HG02588 (cell line): ENCODE results near the gene CLASP1.

ENCODE experiments used
- ATAC-seq: cut with Tn5 transposase; IDR thresholded peaks from one replicate; pipeline ENCODE4 v1.9.1; 2021; ENCODE audit warnings: mild to moderate bottlenecking, moderate library complexity; ENCODE audit not compliant: unreplicated experiment

Gene CLASP1

DNA sequence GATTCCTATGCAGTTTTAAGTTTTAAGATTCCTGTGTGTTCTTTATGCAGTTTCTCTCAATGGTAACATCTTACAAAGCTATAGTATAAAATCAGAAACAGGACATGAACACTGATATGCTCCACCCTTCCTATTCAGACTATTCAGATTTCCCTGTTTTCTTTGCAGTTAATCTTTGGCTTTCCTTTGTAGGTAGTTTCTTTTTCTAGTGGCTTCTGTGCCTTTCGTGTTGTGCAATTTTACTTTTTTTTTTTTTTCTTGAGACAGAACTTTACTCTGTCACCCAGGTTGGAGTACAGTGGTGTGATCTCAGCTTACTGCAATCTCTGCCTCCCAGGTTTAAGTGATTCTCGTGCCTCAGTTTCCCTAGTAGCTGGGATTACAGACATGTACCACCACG lies 213.5 kb downstream of the CLASP1 start:
- no peak for ATAC-seq

GRCh38 chr2:121431214-121431613 lies 218.0 kb downstream of the CLASP1 start:
- no peak for ATAC-seq

DNA sequence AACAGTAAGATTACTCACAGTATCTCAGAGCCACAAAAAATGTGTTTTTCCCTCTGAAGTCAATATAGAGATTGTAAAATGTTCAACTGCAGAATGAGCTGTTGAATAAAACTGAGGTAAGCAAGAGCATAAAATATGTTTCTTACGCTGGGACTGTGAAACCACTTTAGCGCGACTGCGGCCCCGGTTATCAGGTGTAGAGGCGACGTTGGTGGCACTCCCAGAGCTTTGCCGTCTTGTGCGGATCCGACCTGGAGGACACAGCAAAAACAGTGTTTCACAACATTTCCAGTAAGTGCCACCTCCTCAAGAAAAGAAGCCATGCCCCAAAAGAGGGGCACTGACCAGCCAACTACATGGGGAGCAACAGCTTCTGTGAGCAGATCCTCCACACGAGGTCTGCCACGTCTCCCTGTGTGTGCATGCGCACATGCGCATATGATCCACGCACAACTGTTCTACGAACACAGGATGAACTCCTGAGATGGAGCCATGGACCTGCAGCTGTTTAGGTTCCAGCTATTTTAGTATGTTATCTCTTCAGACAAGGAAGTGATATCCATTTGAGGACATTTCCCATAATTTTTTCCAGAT lies 219.2 kb downstream of the CLASP1 start:
- ATAC-seq: no peak

- no peak for ATAC-seq
Measured at GRCh38 chr2:121429119-121429903, 220.0 kb downstream of the CLASP1 start.

DNA sequence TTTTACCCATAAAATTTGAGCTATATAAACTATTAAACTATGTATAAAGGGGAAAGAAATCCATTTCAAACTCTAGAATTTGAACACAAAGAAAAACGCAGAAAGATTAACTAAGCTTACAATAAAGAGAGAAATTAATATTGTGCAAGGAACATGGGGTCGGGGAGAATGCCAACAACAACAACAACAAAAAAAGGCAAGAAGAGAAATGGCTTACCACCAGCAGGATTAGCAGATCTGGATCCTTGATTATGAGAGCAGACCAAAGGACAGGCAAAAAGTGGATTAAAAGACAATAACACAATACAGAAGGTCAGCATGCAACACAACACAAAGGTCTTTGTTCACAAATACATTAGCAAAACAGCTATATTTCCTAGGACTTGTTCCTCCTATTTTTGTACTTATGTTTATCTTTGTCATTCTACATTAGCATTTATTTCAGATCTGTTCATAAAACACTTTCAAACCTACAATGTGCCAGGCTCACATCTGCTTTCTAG lies 222.0 kb downstream of the CLASP1 start:
- ATAC-seq: no peak

DNA sequence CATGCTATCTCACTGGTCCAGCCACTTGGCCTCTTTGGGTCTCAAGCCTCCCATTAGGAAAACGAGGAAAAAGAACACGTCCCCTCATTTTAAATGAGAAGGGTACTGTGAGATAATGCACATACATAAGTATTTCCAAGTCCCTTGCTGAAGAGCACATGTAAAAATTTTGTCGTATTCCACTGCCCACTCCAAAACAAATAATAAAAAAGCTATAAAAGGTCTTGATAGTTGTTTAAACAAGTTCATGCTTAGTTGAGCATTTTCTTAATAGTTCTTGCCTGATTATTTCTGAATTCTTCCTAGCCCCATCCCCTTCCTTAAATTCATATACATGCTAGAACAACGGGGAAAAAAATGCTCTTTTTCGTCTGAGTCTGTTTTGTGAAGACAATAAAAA lies 228.8 kb downstream of the CLASP1 start:
- ATAC-seq: no peak

GRCh38 chr2:121419081-121419699 lies 230.1 kb downstream of the CLASP1 start:
- no peak for ATAC-seq

DNA sequence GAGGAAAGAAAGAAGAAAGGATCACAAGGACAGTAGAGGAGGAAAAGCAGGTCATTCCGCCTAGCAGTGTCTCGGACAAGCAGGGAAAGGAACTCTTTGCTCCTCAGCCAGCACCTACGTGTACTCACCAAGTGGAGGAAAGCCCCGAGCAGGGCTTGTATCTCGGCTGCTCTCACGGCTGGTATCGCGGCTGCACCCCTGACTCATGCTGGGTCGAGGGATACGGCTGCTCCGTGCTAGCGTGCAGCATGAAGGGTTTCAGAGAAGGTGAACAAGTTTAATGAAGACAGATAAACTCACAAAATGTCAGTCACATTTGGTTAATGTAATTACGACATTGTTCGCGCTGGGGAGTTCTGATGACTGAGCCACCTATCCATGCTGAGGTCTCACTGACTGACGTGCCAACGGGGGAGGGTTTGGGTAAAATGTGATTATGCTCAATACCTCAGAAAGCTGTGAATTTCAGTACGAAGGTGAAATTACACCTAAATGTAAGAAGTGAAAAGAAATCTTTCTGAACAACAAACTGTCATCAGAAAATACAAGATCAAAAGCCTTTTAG lies 230.7 kb downstream of the CLASP1 start:
- no peak for ATAC-seq

DNA sequence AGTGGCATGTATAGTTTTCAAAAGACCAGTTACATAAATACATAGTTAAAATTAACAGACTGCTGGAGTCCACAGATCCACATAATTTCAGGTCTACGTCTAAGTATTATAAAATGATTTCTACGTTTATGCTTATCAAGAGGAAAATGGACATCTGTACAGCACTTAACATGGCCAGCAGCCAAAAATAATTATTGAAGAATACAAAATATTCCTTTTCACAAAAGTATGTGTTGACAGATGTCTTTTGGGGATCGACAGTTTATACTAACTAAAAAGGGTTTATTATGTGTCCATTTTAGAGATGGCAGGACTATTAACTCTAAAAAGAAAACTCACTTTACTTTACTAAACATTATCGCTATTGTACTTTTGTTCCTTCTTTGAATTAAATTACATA lies 231.4 kb downstream of the CLASP1 start:
- no peak for ATAC-seq

DNA sequence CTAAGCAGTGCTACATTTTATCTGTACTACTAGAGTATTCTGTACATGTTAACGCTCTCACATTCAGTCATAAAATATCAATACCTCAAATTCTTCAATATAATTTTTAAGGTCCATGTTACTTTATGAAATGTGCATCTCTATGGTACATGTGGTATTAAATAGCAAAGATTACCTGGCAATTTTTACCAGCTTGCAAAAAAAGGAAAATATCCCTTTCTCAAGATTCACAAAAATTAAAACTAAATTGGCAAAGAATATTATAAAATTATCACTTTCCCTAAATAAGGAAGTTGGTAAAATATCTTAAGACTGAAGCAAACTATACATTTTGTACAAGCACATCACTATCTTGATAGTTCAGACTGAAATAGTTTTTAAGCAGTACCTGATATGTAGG lies 233.5 kb downstream of the CLASP1 start:
- no peak for ATAC-seq

DNA sequence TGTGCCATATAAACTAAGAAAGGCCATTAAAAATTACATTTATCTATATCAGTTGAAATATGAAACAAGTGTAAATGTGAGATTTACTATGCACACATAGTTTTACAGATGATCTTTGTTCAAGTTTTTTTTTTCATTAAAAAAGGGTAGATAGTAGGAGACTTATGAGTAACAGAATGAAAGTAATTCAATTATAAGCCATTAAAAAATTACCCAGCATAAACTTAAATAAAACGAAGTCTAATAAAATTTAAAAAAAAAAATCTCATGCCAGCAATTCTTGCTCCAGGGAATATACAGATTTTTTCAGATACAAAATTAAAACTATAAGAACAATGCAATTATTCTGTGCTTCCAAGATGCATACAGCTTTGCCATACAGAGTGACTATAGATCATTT lies 236.9 kb downstream of the CLASP1 start:
- ATAC-seq: no peak

DNA sequence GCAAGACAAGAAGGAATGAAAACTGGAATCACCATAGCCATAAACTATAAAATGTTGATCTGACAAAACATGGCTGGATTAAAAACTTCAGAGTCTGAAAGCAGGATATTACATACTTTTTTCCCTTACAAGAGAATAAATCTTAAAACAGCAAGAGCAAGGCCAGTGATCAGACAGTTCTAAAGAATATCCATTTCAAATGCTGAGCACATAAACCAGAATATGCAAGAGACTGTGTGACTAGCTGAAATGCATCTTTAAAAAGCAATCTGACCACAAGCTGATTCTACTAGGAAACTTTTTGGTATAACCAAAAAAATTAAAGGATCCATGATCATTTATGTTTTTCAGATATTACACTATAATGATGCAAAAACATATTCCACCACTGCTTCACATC lies 239.3 kb downstream of the CLASP1 start:
- no peak for ATAC-seq

- ATAC-seq: no peak
Measured at GRCh38 chr2:121409388-121409787, 239.9 kb downstream of the CLASP1 start.

GRCh38 chr2:121408641-121409040 lies 240.6 kb downstream of the CLASP1 start:
- ATAC-seq: no peak

DNA sequence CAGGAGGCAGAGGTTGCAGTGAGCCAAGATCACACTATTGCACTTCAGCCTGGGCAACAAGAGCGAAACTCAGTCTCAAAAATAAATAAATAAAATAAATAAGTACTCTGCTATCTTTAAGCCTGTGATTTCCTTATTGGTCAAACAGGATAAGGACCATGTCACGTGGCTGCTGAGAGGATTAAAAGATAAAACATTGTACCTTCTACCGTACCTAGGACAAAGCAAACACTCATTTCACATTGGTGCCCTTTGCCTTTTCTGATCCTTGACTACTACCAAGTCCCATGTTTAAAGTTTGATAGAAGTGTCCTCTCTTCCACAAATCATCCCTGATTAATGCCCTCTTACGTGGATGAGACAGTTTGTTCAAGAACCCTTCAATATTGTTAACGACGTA lies 244.0 kb downstream of the CLASP1 start:
- ATAC-seq: no peak

DNA sequence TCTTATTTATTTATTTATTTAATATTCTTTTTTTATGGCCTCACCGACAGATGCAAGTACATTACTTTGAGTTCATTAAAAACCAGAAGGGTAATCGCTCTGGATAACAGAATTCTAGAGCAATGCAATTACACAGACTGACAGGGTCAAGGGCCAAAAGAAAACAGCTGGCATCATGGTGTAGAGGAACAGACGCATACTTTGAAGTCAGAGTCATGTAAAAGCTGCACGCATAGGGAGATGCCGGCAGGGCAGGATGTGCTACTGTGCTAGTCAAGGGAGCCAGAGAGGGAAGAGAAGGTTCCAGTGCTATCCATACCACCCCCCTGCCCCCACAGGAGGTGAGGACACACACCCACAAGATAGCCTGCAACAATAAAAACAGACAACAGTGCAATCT lies 249.1 kb downstream of the CLASP1 start:
- ATAC-seq: no peak

- ATAC-seq: no peak
Measured at GRCh38 chr2:121398853-121399252, 250.4 kb downstream of the CLASP1 start.

- ATAC-seq: no peak
Measured at GRCh38 chr2:121390082-121390692, 259.1 kb downstream of the CLASP1 start.

DNA sequence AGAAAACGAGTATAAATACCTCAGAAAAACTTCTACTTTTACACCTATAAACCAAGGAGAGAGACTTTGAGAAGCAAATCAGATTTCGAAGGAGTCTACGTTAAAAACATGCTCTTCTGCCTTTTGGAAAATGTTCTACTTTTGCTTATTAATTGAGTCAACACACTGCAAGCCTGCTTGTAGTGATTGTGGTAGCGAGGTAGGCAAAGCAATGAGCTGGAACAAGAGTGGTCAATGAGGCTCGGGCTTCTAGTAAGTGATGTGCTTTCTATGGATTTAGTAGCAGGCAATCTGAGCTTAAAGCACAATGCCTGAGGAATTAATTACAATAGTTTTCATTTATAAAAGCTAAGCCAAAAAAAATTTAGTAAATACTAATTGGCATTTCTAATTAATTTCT lies 260.9 kb downstream of the CLASP1 start:
- ATAC-seq: no peak

- ATAC-seq: no peak
Measured at GRCh38 chr2:121387591-121388325, 261.5 kb downstream of the CLASP1 start.

DNA sequence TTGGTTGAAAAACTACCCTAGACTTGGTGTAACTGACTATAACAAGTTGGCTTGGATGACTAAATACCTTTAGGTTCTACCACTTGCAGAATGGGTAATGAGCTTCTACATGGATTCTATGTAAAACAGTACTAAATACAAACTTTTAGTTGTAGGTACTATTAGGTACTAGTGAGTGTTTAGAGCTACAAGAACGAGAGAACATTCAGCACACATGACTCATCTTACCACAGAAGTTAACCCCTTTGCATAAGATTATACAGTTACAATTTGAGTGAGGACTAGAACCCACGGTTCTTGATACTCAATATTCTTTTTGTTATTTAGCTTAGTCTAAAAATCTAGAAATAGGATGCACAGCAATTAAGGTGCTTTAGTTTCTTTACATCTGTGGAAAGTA lies 262.6 kb downstream of the CLASP1 start:
- no peak for ATAC-seq
